NCI-H524 (cell line): ENCODE results near the gene PPP1R8.

Experiments
- DNase-seq, 2 experiments: peaks; one replicate each; lab custom pipeline; 2025; lab: John Stamatoyannopoulos, UW

Gene PPP1R8

GRCh38 chr1:27894521-27894920 lies 63.9 kb downstream of the PPP1R8 start:
- no peak for DNase-seq
